Measurements from ENCODE around the gene SH3RF1.

SH3RF1 gene

DNA sequence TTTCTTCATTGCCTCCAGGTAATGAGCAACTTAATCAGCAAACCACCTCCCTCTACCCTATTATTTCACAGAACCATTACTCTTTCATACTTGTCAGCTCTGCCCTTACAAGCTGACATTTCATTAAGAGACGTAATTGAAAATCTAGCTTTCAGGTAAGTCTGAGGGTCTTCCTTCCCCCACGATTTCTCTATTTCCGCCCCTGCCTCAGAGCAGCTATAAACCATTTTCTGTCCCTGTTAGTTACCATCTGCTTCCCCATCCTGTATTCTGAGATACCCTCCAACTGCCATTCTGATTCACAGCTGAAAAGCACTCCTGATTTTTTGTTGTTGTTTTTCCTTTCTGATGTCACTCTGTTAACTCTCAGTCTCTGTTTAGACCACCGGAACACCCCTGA, 37.1 kb downstream of the SH3RF1 start:
- H2AK5ac ChIP-seq (ENCODE audit: low read length): no peak overlapping the region
- no peak overlapping the region for H3K27ac ChIP-seq (ENCODE audit: low read depth, low read length)
- WGBS (ENCODE audit: extremely low coverage, insufficient coverage, insufficient read length): no CpG with 5 or more reads among the region's 4 CpGs

DNA sequence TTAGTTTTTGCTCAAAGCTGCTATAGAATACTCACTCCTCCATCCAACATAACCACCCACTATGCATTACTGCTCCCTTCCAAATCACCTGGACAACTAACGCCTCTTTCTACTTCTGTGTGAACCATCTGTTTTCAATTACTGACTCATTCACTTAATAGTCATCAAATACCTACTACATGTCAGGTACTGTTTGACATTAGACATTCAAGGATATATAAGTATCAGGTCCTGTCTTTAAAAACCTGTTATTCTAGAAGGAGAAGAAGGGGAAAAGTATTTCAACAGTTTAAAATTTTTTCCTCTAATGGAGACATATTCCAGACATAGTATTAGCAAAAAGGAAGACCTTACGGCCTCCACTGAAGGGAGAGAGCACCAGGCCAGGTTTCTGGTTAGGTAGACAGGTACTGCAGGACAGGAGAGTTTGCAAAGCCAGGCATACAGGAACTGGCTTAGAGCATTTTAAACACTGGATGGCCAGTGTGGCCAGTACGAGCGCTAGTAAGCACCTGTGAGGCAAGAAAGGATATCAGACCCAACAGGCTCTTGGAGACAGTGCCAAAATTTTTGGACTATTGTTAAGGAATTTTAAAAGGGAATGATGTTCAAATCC, 39.0 kb downstream of the SH3RF1 start:
- Histone ChIP-seq H3K27ac (ENCODE audit: low read depth, low read length) (peak overlapping the region; percentile 32), H3K23ac (ENCODE audit: low read length) (no peak overlapping the region), H4K12ac (ENCODE audit: low read depth, low read length) (no peak overlapping the region), H3K79me2 (ENCODE audit: control insufficient read depth, insufficient read depth, low read length, poor library complexity) (peaks cover 4% of the 10 kb centered on the region), H3K36me3 (ENCODE audit: control insufficient read depth in 1 of 2, insufficient read depth in 2 of 2, low read length in 2 of 2) (peaks cover 0 to 2% of the 10 kb centered on the region in 2 experiments), H3K4me1 (ENCODE audit: control insufficient read depth in 1 of 2, insufficient read depth in 2 of 2, low read length in 2 of 2) (peaks cover 5 to 15% of the 10 kb centered on the region in 2 experiments), H2AFZ (ENCODE audit: insufficient read depth, low read length, poor library complexity) (no peak overlapping the region), H2BK5ac (ENCODE audit: low read depth, low read length, poor library complexity) (no peak overlapping the region), H4K91ac (ENCODE audit: low read depth, low read length) (no peak overlapping the region), H2BK120ac (ENCODE audit: insufficient read depth, low read length, poor library complexity) (no peak overlapping the region), H3K4me2 (ENCODE audit: low read length) (no peak overlapping the region), H3K79me1 (ENCODE audit: low read length) (peaks cover 6% of the 10 kb centered on the region), H2BK12ac (ENCODE audit: low read length) (no peak overlapping the region), H3K27me3 (ENCODE audit: insufficient read depth, low read length) (no peaks in the 10 kb centered on the region), H3K9me3 (ENCODE audit: insufficient read depth, low read depth, low read length) (no peaks in the 10 kb centered on the region), H2AK5ac (ENCODE audit: low read length) (no peak overlapping the region), H4K8ac (ENCODE audit: low read depth, low read length) (no peak overlapping the region), H3K4ac (ENCODE audit: low read depth, low read length) (no peak overlapping the region), H3K18ac (ENCODE audit: low read length) (no peak overlapping the region), H3K14ac (ENCODE audit: low read length) (no peak overlapping the region), H3K9ac (ENCODE audit: low read length) (no peak overlapping the region), H3K4me3 (ENCODE audit: low read depth, low read length) (no peak overlapping the region)
- WGBS (ENCODE audit: extremely low coverage, insufficient coverage, insufficient read length): no CpG with 5 or more reads among the region's 4 CpGs
- DNase-seq: peak; percentile 37 to 74

More for the DNA sequence above, 37.1 kb downstream of the SH3RF1 start:
- no peak for DNase-seq
- Histone ChIP-seq H3K79me2 (ENCODE audit: control insufficient read depth, insufficient read depth, low read length, poor library complexity) (peaks cover 1% of the 10 kb centered on the region), H2BK5ac (ENCODE audit: low read depth, low read length, poor library complexity) (no peak overlapping the region), H2AFZ (ENCODE audit: insufficient read depth, low read length, poor library complexity) (no peak overlapping the region), H3K4me2 (ENCODE audit: low read length) (no peak overlapping the region), H3K27me3 (ENCODE audit: insufficient read depth, low read length) (no peaks in the 10 kb centered on the region), H4K8ac (ENCODE audit: low read depth, low read length) (no peak overlapping the region), H3K4me1 (ENCODE audit: control insufficient read depth in 1 of 2, insufficient read depth in 2 of 2, low read length in 2 of 2) (peaks cover 5 to 10% of the 10 kb centered on the region in 2 experiments), H2BK12ac (ENCODE audit: low read length) (no peak overlapping the region), H3K14ac (ENCODE audit: low read length) (no peak overlapping the region), H3K18ac (ENCODE audit: low read length) (no peak overlapping the region), H3K4me3 (ENCODE audit: low read depth, low read length) (no peak overlapping the region), H2BK120ac (ENCODE audit: insufficient read depth, low read length, poor library complexity) (no peak overlapping the region), H4K91ac (ENCODE audit: low read depth, low read length) (no peak overlapping the region), H3K36me3 (ENCODE audit: control insufficient read depth in 1 of 2, insufficient read depth in 2 of 2, low read length in 2 of 2) (peaks cover 0 to 2% of the 10 kb centered on the region in 2 experiments), H3K79me1 (ENCODE audit: low read length) (peaks cover 2% of the 10 kb centered on the region), H3K9ac (ENCODE audit: low read length) (no peak overlapping the region), H3K9me3 (ENCODE audit: insufficient read depth, low read depth, low read length) (no peaks in the 10 kb centered on the region), H3K23ac (ENCODE audit: low read length) (no peak overlapping the region), H4K12ac (ENCODE audit: low read depth, low read length) (no peak overlapping the region), H3K4ac (ENCODE audit: low read depth, low read length) (peak overlapping the region; percentile 55)

DNA sequence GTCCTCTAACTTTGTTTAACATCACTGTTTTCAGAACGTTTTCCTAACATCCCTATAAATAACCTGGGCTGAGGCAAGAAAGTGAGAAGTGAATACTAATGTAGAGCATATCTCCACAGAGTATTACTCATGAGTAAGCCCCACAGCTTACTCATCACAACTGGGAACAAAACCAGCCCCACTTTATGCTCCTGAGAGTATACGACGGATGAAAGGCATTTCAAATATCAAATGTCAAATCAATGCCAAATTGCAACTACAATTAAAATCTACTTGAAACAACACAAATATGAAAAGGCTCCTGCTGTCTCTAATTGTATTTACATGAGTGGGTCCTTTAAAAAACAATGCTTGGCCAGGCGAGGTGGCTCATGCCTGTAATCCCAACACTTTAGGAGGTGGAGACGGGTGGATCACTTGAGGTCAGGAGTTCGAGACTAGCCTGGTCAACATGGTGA, 41.2 kb downstream of the SH3RF1 start:
- no peak overlapping the region for H3K4me2 ChIP-seq (ENCODE audit: low read length)
- H3K4ac ChIP-seq (ENCODE audit: low read depth, low read length): no peak overlapping the region
- no peak overlapping the region for H2BK5ac ChIP-seq (ENCODE audit: low read depth, low read length, poor library complexity)
- H3K23ac ChIP-seq (ENCODE audit: low read length): no peak overlapping the region
- no peak overlapping the region for H2AFZ ChIP-seq (ENCODE audit: insufficient read depth, low read length, poor library complexity)
- peak overlapping the region; percentile 54 for H3K27ac ChIP-seq (ENCODE audit: low read depth, low read length)
- H4K8ac ChIP-seq (ENCODE audit: low read depth, low read length): no peak overlapping the region
- peaks cover 14% of the 10 kb centered on the region for H3K79me1 ChIP-seq (ENCODE audit: low read length)
- peaks cover 6% of the 10 kb centered on the region for H3K79me2 ChIP-seq (ENCODE audit: control insufficient read depth, insufficient read depth, low read length, poor library complexity)
- H3K9ac ChIP-seq (ENCODE audit: low read length): no peak overlapping the region
- no peaks in the 10 kb centered on the region for H3K9me3 ChIP-seq (ENCODE audit: insufficient read depth, low read depth, low read length)
- peak; percentile 10 to 55 for DNase-seq
- H3K14ac ChIP-seq (ENCODE audit: low read length): no peak overlapping the region
- H3K18ac ChIP-seq (ENCODE audit: low read length): no peak overlapping the region
- H2AK5ac ChIP-seq (ENCODE audit: low read length): no peak overlapping the region
- WGBS (ENCODE audit: extremely low coverage, insufficient coverage, insufficient read length): no CpG with 5 or more reads among the region's 6 CpGs
- no peak overlapping the region for H4K12ac ChIP-seq (ENCODE audit: low read depth, low read length)
- peaks cover 0 to 2% of the 10 kb centered on the region in 2 experiments for H3K36me3 ChIP-seq (ENCODE audit: control insufficient read depth in 1 of 2, insufficient read depth in 2 of 2, low read length in 2 of 2)
- H3K4me1 ChIP-seq (ENCODE audit: control insufficient read depth in 1 of 2, insufficient read depth in 2 of 2, low read length in 2 of 2): peaks cover 11 to 19% of the 10 kb centered on the region in 2 experiments
- no peak overlapping the region for H2BK120ac ChIP-seq (ENCODE audit: insufficient read depth, low read length, poor library complexity)
- peak overlapping the region; percentile 18 for H4K91ac ChIP-seq (ENCODE audit: low read depth, low read length)
- H3K4me3 ChIP-seq (ENCODE audit: low read depth, low read length): no peak overlapping the region
- no peaks in the 10 kb centered on the region for H3K27me3 ChIP-seq (ENCODE audit: insufficient read depth, low read length)
- H2BK12ac ChIP-seq (ENCODE audit: low read length): no peak overlapping the region

DNA sequence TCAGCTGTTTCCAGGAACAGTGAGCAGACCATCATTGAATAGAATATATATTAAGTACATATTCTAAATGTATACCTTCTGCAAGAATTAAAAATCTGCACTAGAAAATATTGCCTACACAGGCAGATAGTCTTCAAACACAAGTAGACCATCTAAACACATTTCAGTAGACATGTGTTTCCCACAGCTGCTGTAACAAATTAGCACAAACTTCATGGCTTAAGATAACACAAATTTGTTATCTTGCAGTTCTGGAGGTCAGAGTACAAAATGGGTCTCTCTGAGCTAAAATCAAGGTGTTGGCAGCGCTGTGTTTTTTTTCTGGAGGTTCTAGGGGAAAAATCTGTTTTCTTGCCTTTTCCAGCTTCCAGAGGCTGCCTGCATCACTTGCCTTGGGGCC, 42.7 kb downstream of the SH3RF1 start:
- H2AFZ ChIP-seq (ENCODE audit: insufficient read depth, low read length, poor library complexity): no peak overlapping the region
- H3K4me3 ChIP-seq (ENCODE audit: low read depth, low read length): no peak overlapping the region
- peaks cover 18% of the 10 kb centered on the region for H3K79me1 ChIP-seq (ENCODE audit: low read length)
- H3K9me3 ChIP-seq (ENCODE audit: insufficient read depth, low read depth, low read length): no peaks in the 10 kb centered on the region
- H3K27me3 ChIP-seq (ENCODE audit: insufficient read depth, low read length): no peaks in the 10 kb centered on the region
- H4K12ac ChIP-seq (ENCODE audit: low read depth, low read length): no peak overlapping the region
- H3K36me3 ChIP-seq (ENCODE audit: control insufficient read depth in 1 of 2, insufficient read depth in 2 of 2, low read length in 2 of 2): peaks cover 0 to 2% of the 10 kb centered on the region in 2 experiments
- H3K9ac ChIP-seq (ENCODE audit: low read length): no peak overlapping the region
- H3K14ac ChIP-seq (ENCODE audit: low read length): no peak overlapping the region
- H2BK12ac ChIP-seq (ENCODE audit: low read length): peak overlapping the region; percentile 94
- H3K4ac ChIP-seq (ENCODE audit: low read depth, low read length): peak overlapping the region; percentile 1
- no peak overlapping the region for H3K18ac ChIP-seq (ENCODE audit: low read length)
- H2BK5ac ChIP-seq (ENCODE audit: low read depth, low read length, poor library complexity): no peak overlapping the region
- H4K91ac ChIP-seq (ENCODE audit: low read depth, low read length): peak overlapping the region; percentile 58
- H2BK120ac ChIP-seq (ENCODE audit: insufficient read depth, low read length, poor library complexity): no peak overlapping the region
- H3K23ac ChIP-seq (ENCODE audit: low read length): no peak overlapping the region
- no peak overlapping the region for H3K4me2 ChIP-seq (ENCODE audit: low read length)
- H3K27ac ChIP-seq (ENCODE audit: low read depth, low read length): no peak overlapping the region
- no peak overlapping the region for H2AK5ac ChIP-seq (ENCODE audit: low read length)
- DNase-seq: no peak
- H3K79me2 ChIP-seq (ENCODE audit: control insufficient read depth, insufficient read depth, low read length, poor library complexity): peaks cover 11% of the 10 kb centered on the region
- H3K4me1 ChIP-seq (ENCODE audit: control insufficient read depth in 1 of 2, insufficient read depth in 2 of 2, low read length in 2 of 2): peaks cover 13 to 25% of the 10 kb centered on the region in 2 experiments
- WGBS (ENCODE audit: extremely low coverage, insufficient coverage, insufficient read length): no CpG with 5 or more reads among the region's 1 CpG
- H4K8ac ChIP-seq (ENCODE audit: low read depth, low read length): no peak overlapping the region

All from trophoblast cell (in vitro differentiated cells and primary cell).